Fibroblast of lung (primary cell): ENCODE data around the gene ARL4D.

Experiments
- CTCF ChIP-seq, 2 donors: IDR thresholded peaks in 1 of 2; conservative IDR thresholded peaks in 1 of 2; 1 replicate in 1 of 2; 2 replicates in 1 of 2; pipeline ENCODE4 v1.5.1; 2011 to 2012; ENCODE audit warnings: low read length in 2 of 2, control low read depth in 1 of 2, inconsistent platforms in 1 of 2, low read depth in 1 of 2, mild to moderate bottlenecking in 1 of 2
- EZH2 ChIP-seq: IDR thresholded peaks from 2 replicates; pipeline ENCODE4 v1.5.1; 2012; ENCODE audit warnings: low read length, control low read depth, mild to moderate bottlenecking; ENCODE audit errors: missing control alignments

- no peak for TF ChIP-seq CTCF (conservative IDR thresholded peaks at IDR 0.05 in 1 of 2, IDR thresholded peaks at IDR 0.05 in 1 of 2; ENCODE audit: low read depth in 1 of 2, low read length in 2 of 2)
- no peak for TF ChIP-seq EZH2
Observed at GRCh38 chr17:43392397-43392796, 6.4 kb upstream of the ARL4D start.
